ENCODE measurements around the gene PTPRT. TPM values are rescaled to one million over a fixed set of nuclear protein-coding genes. Genes with fewer than 3 reads are reported as not detected.

Gene PTPRT
- total RNA-seq, 1 donor from 2014 or later = not detected

- no peak for DNase-seq (ENCODE audit: low read depth)
Observed at GRCh38 chr20:42974347-42974746, 215.4 kb downstream of the PTPRT start.

- no peak for DNase-seq (ENCODE audit: low read depth)
Observed at GRCh38 chr20:42972591-42972990, 217.1 kb downstream of the PTPRT start.

GRCh38 chr20:42968746-42969145 lies 221.0 kb downstream of the PTPRT start:
- no peak for DNase-seq (ENCODE audit: low read depth)

- no peak for DNase-seq (ENCODE audit: low read depth)
Observed at GRCh38 chr20:42963796-42964195, 225.9 kb downstream of the PTPRT start.

- no peak for DNase-seq (ENCODE audit: low read depth)
Observed at GRCh38 chr20:42961771-42962170, 227.9 kb downstream of the PTPRT start.

GRCh38 chr20:42959996-42960395 lies 229.7 kb downstream of the PTPRT start:
- no peak for DNase-seq (ENCODE audit: low read depth)

GRCh38 chr20:42958367-42959069 lies 231.2 kb downstream of the PTPRT start:
- no peak for DNase-seq (ENCODE audit: low read depth)

GRCh38 chr20:42957704-42958095 lies 232.0 kb downstream of the PTPRT start:
- no peak for DNase-seq (ENCODE audit: low read depth)

- DNase-seq (ENCODE audit: low read depth) = no peak
Observed at GRCh38 chr20:42957018-42957703, 232.5 kb downstream of the PTPRT start.

GRCh38 chr20:42955713-42956112 lies 234.0 kb downstream of the PTPRT start:
- no peak for DNase-seq (ENCODE audit: low read depth)

- DNase-seq (ENCODE audit: low read depth) = no peak
Observed at GRCh38 chr20:42954951-42955350, 234.8 kb downstream of the PTPRT start.

GRCh38 chr20:42949950-42950349 lies 239.8 kb downstream of the PTPRT start:
- DNase-seq (ENCODE audit: low read depth) = no peak

- DNase-seq (ENCODE audit: low read depth) = no peak
Observed at GRCh38 chr20:42945234-42945994, 244.3 kb downstream of the PTPRT start.

GRCh38 chr20:42941629-42942028 lies 248.1 kb downstream of the PTPRT start:
- no peak for DNase-seq (ENCODE audit: low read depth)

- DNase-seq (ENCODE audit: low read depth) = no peak
Observed at GRCh38 chr20:42938441-42939205, 251.1 kb downstream of the PTPRT start.

GRCh38 chr20:42936482-42936881 lies 253.2 kb downstream of the PTPRT start:
- DNase-seq (ENCODE audit: low read depth) = no peak

GRCh38 chr20:42924215-42924614 lies 265.5 kb downstream of the PTPRT start:
- DNase-seq (ENCODE audit: low read depth) = no peak

- DNase-seq (ENCODE audit: low read depth) = no peak
Observed at GRCh38 chr20:42923348-42923918, 266.3 kb downstream of the PTPRT start.

GRCh38 chr20:42920776-42921175 lies 268.9 kb downstream of the PTPRT start:
- no peak for DNase-seq (ENCODE audit: low read depth)

- no peak for DNase-seq (ENCODE audit: low read depth)
Observed at GRCh38 chr20:42919316-42919715, 270.4 kb downstream of the PTPRT start.

- no peak for DNase-seq (ENCODE audit: low read depth)
Observed at GRCh38 chr20:42915081-42915480, 274.6 kb downstream of the PTPRT start.

GRCh38 chr20:42914302-42914701 lies 275.4 kb downstream of the PTPRT start:
- no peak for DNase-seq (ENCODE audit: low read depth)
